HG02981 (cell line): ENCODE results near the gene SAT2.
A peak's percentile ranks its signal among the peaks of the same experiment; 100 is the strongest.
"Not testable (repeated sequence)": the region's sequence is repeated elsewhere in the genome, so short reads cannot be mapped to it uniquely, and the experiment has no call there.

Source experiments
- ATAC-seq: cut with Tn5 transposase; IDR thresholded peaks from one replicate; pipeline ENCODE4 v1.9.1; 2021; ENCODE audit warnings: mild to moderate bottlenecking, moderate library complexity; ENCODE audit not compliant: unreplicated experiment

Gene SAT2

GRCh38 chr17:7634384-7634783, 6.8 kb upstream of the SAT2 start:
- ATAC-seq, result no peak

- ATAC-seq, result no peak
These were observed 5.5 kb upstream of the SAT2 start for GRCh38 chr17:7633093-7633492.

GRCh38 chr17:7632492-7632894, 4.9 kb upstream of the SAT2 start:
- no peak for ATAC-seq

- no peak for ATAC-seq
These were observed 4.1 kb upstream of the SAT2 start for GRCh38 chr17:7631398-7632380.

GRCh38 chr17:7629939-7630571, 2.4 kb upstream of the SAT2 start, which contains the start of gene SHBG:
SHBG (plus strand) TSS chr17:7630135; CDS start chr17:7630173, 38 bp downstream.
- no peak for ATAC-seq

GRCh38 chr17:7626956-7627249, 718 bp downstream of the SAT2 start:
- no peak for ATAC-seq

GRCh38 chr17:7626307-7626706, 1.3 kb downstream of the SAT2 start:
- ATAC-seq, result no peak

GRCh38 chr17:7625749-7626148, 1.9 kb downstream of the SAT2 start:
- not testable (repeated sequence) for ATAC-seq

GRCh38 chr17:7623661-7624060, 4.0 kb downstream of the SAT2 start:
- ATAC-seq, result no peak

GRCh38 chr17:7620835-7621234, 6.8 kb downstream of the SAT2 start:
- ATAC-seq, result no peak

GRCh38 chr17:7618608-7619007, 9.0 kb downstream of the SAT2 start:
- no peak for ATAC-seq

- no peak for ATAC-seq
These were observed 12.3 kb downstream of the SAT2 start for GRCh38 chr17:7615265-7615747.

- ATAC-seq, result peak; percentile 85
These were observed 13.0 kb downstream of the SAT2 start, which contains the start of gene FXR2 for GRCh38 chr17:7614425-7615264. FXR2 (minus strand) TSS chr17:7614897; CDS start chr17:7614532, 365 bp downstream.

GRCh38 chr17:7613769-7614424, 13.7 kb downstream of the SAT2 start:
- no peak for ATAC-seq

GRCh38 chr17:7612294-7612640, 15.4 kb downstream of the SAT2 start:
- ATAC-seq, result no peak

- ATAC-seq, result no peak
These were observed 15.9 kb downstream of the SAT2 start for GRCh38 chr17:7611635-7612293.

- no peak for ATAC-seq
These were observed 17.0 kb downstream of the SAT2 start for GRCh38 chr17:7610641-7611040.

GRCh38 chr17:7606280-7606679, 21.3 kb downstream of the SAT2 start:
- no peak for ATAC-seq

GRCh38 chr17:7597561-7597960, 30.1 kb downstream of the SAT2 start:
- ATAC-seq, result not testable (repeated sequence)

- no peak for ATAC-seq
These were observed 34.3 kb downstream of the SAT2 start for GRCh38 chr17:7593296-7593695.
